ENCODE data around the gene HOXD4. TPM values are rescaled to one million over a fixed set of nuclear protein-coding genes. Genes with fewer than 3 reads are reported as not detected.

Gene HOXD4
- total and polyA plus RNA-seq, 2 of the 4 experiments (the other 2 are of a cell fraction), result not detected

DNA sequence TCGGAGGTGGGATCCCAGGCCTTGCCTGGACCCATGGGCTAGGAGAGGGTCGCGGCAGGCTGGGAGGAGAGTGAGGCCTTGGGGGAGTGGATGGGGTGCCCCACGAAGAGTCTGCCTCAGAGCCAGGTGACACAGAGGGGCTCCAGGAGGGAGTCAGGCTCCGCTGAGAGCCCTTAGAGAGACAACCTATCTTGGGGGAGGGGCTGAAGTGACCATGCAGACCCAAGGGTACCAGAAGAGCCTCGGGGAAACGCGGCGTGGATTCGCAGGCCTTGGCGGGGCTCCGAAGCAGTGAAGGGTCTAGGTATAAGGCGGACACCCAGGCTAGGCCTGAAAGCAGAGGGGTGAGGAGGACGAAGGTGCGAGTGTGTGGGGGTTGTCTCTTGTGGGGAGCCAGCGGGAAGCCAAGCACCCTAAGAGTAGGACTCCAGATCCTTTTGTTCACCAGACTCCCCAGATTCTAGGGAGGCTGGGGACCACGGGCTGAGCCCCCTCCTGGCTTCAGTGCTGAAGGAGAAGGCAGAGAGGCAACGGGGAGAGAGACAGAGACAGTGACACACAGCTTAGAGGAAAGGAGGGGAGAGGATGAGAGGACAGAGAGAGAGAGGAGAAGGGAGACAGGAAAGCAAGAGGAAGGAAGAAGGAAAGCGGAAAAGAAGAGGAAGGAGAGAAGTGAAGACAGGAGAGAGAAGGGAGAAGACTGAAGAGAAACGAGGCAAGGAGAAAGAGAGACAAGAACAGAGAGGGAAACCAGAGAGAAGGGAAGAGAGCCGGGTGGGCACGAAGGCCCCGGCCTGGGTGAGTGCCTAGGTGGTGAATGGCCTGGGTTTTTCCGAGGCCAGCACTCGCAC is 45.4 kb upstream of the HOXD4 start:
- H3K27me3 ChIP-seq (ENCODE audit: control insufficient read depth, insufficient read depth, low read length), result peaks cover 93% of the 10 kb centered on the region
- in situ Hi-C loops (cut with MboI; ENCODE audit: low sequenced_read_pairs), result no loop called here
- TF ChIP-seq, protein P1, sequence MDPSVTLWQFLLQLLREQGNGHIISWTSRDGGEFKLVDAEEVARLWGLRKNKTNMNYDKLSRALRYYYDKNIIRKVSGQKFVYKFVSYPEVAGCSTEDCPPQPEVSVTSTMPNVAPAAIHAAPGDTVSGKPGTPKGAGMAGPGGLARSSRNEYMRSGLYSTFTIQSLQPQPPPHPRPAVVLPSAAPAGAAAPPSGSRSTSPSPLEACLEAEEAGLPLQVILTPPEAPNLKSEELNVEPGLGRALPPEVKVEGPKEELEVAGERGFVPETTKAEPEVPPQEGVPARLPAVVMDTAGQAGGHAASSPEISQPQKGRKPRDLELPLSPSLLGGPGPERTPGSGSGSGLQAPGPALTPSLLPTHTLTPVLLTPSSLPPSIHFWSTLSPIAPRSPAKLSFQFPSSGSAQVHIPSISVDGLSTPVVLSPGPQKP (IDR thresholded peaks at IDR 0.05; ENCODE audit: borderline replicate concordance, low read depth, low read length), result no peak
- TF ChIP-seq MAZ (IDR thresholded peaks at IDR 0.05; ENCODE audit: borderline replicate concordance, low read depth, low read length) (no peak), CHD1 (IDR thresholded peaks at IDR 0.05; ENCODE audit: low read depth, low read length) (no peak), RAD21 (IDR thresholded peaks at IDR 0.05; ENCODE audit: low read length) (no peak), POLR2A (IDR thresholded peaks at IDR 0.05; ENCODE audit: low read depth, low read length) (no peak), CEBPB (IDR thresholded peaks at IDR 0.05; ENCODE audit: low read depth, low read length) (no peak), SMC3 (IDR thresholded peaks at IDR 0.05; ENCODE audit: low read depth, low read length) (no peak), RCOR1 (IDR thresholded peaks at IDR 0.05; ENCODE audit: insufficient replicate concordance, low read length) (no peak), FOS (IDR thresholded peaks at IDR 0.05; ENCODE audit: low read depth, low read length) (no peak), MAFK (IDR thresholded peaks at IDR 0.05; ENCODE audit: low read depth, low read length) (no peak), NFE2L2 (IDR thresholded peaks at IDR 0.05; ENCODE audit: low read depth, low read length) (no peak), BHLHE40 (IDR thresholded peaks at IDR 0.05; ENCODE audit: low read depth, low read length) (no peak), MXI1 (IDR thresholded peaks at IDR 0.05; ENCODE audit: borderline replicate concordance, low read depth, low read length) (no peak)
- TF ChIP-seq, protein P2, sequence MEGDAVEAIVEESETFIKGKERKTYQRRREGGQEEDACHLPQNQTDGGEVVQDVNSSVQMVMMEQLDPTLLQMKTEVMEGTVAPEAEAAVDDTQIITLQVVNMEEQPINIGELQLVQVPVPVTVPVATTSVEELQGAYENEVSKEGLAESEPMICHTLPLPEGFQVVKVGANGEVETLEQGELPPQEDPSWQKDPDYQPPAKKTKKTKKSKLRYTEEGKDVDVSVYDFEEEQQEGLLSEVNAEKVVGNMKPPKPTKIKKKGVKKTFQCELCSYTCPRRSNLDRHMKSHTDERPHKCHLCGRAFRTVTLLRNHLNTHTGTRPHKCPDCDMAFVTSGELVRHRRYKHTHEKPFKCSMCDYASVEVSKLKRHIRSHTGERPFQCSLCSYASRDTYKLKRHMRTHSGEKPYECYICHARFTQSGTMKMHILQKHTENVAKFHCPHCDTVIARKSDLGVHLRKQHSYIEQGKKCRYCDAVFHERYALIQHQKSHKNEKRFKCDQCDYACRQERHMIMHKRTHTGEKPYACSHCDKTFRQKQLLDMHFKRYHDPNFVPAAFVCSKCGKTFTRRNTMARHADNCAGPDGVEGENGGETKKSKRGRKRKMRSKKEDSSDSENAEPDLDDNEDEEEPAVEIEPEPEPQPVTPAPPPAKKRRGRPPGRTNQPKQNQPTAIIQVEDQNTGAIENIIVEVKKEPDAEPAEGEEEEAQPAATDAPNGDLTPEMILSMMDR (conservative IDR thresholded peaks at IDR 0.05; ENCODE audit: low read depth, low read length), result no peak
- TF ChIP-seq, protein P3, sequence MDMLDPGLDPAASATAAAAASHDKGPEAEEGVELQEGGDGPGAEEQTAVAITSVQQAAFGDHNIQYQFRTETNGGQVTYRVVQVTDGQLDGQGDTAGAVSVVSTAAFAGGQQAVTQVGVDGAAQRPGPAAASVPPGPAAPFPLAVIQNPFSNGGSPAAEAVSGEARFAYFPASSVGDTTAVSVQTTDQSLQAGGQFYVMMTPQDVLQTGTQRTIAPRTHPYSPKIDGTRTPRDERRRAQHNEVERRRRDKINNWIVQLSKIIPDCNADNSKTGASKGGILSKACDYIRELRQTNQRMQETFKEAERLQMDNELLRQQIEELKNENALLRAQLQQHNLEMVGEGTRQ (IDR thresholded peaks at IDR 0.05; ENCODE audit: low read depth, low read length), result no peak

More for the DNA sequence above, 45.4 kb upstream of the HOXD4 start:
- DNase-seq (no peak), ATAC-seq (ENCODE audit: low read depth) (no peak)
- Histone ChIP-seq H3K4me1 (ENCODE audit: control insufficient read depth, insufficient read depth, low read length) (no peaks in the 10 kb centered on the region), H3K36me3 (ENCODE audit: control insufficient read depth, insufficient read depth, low read length) (no peaks in the 10 kb centered on the region), H2BK120ac (ENCODE audit: low read depth, low read length) (no peak overlapping the region), H4K5ac (ENCODE audit: low read depth, low read length) (no peak overlapping the region), H3K4ac (ENCODE audit: low read depth, low read length) (no peak overlapping the region), H3K14ac (replicated peaks; ENCODE audit: low read depth, low read length) (no peak overlapping the region), H3K18ac (ENCODE audit: low read depth, low read length) (no peak overlapping the region), H3K9me1 (ENCODE audit: insufficient read depth, low read length) (no peaks in the 10 kb centered on the region), H2BK15ac (ENCODE audit: low read depth, low read length) (no peak overlapping the region), H2BK20ac (ENCODE audit: low read depth, low read length) (no peak overlapping the region), H2AFZ (replicated peaks; ENCODE audit: low read length, poor library complexity) (no peak overlapping the region), H4K20me1 (ENCODE audit: insufficient read depth, low read length) (no peaks in the 10 kb centered on the region), H3K23ac (ENCODE audit: low read depth, low read length) (no peak overlapping the region), H3K56ac (ENCODE audit: extremely low read depth, insufficient read depth, low read length) (no peak overlapping the region), H3K9ac (ENCODE audit: low read depth, low read length) (no peak overlapping the region), H2BK5ac (ENCODE audit: low read depth, low read length, poor library complexity, severe bottlenecking) (no peak overlapping the region), H2AK9ac (replicated peaks; ENCODE audit: low read depth, low read length, poor library complexity) (no peak overlapping the region), H3K4me2 (ENCODE audit: low read depth, low read length) (no peak overlapping the region), H4K8ac (ENCODE audit: low read depth in 2 of 2, low read length in 2 of 2) (no peak overlapping the region), H3K27ac (ENCODE audit: insufficient read depth, low read length) (no peak overlapping the region), H2AK5ac (ENCODE audit: low read depth, low read length) (no peak overlapping the region), H3K79me1 (ENCODE audit: low read depth in 1 of 2, low read length in 2 of 2) (no peaks in the 10 kb centered on the region), H3K4me3 (ENCODE audit: insufficient read depth, low read depth, low read length) (no peak overlapping the region), H4K91ac (ENCODE audit: insufficient read depth, low read depth, low read length) (no peak overlapping the region), H3K9me3 (ENCODE audit: control insufficient read depth, insufficient read depth, low read length) (peaks cover 6% of the 10 kb centered on the region)
- no TSS peak for BruUV-seq (replicated peaks)
- 1% methylated on average over 12 of the region's 25 CpGs; no CpG with 5 or more reads in 1 of the 2 experiments for WGBS, 2 experiments (ENCODE audit: extremely low coverage in 2 of 2, insufficient read length in 1 of 2)
- intact Hi-C loops (cut with micrococcal nuclease) (no loop called here), dilution Hi-C loops (cut with HindIII; ENCODE audit: low sequenced_read_pairs, unreplicated experiment) (no loop called here)
- ChIA-PET CTCF (no interaction called here), POLR2A (ENCODE audit: unreplicated experiment) (interaction anchor here (0.6 kb wide), 1 partner anchor 216 kb away, joined by 5 read pairs; no protein-coding TSS in a partner anchor)
